HL-60 (cell line): Measurements from ENCODE around the gene HHAT.

Experiments used
- POLR2AphosphoS5 ChIP-seq: IDR thresholded peaks from 2 replicates; pipeline ENCODE4 v1.6.1; 2012; ENCODE audit warnings: low read depth
- TF ChIP-seq, protein P1 (sequence below): IDR thresholded peaks from one replicate; pipeline ENCODE4 v1.5.1; 2011; ENCODE audit warnings: low read length, control low read depth, inconsistent platforms; ENCODE audit not compliant: insufficient read depth

DNA sequence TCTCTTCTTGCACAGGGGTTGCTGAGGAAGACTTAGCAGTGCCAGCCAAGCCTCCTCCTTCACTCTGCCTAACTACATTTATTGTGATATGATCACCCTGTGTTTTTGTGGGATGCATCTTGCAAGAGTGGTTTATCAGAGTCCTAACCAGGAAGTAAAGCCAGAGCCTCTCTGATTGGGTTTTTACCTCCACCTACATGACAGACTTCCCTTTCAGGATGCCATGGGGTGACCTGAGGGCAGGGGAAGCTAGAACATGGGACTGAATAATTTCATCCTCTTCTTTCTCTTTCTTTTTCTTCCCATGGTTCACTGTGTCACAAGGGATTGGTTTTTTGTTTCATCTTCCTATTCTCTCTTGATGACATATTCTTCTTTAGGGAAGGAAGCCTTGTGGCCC lies 146.6 kb downstream of the HHAT start:
- TF ChIP-seq POLR2AphosphoS5, result no peak
- TF ChIP-seq, protein P1, sequence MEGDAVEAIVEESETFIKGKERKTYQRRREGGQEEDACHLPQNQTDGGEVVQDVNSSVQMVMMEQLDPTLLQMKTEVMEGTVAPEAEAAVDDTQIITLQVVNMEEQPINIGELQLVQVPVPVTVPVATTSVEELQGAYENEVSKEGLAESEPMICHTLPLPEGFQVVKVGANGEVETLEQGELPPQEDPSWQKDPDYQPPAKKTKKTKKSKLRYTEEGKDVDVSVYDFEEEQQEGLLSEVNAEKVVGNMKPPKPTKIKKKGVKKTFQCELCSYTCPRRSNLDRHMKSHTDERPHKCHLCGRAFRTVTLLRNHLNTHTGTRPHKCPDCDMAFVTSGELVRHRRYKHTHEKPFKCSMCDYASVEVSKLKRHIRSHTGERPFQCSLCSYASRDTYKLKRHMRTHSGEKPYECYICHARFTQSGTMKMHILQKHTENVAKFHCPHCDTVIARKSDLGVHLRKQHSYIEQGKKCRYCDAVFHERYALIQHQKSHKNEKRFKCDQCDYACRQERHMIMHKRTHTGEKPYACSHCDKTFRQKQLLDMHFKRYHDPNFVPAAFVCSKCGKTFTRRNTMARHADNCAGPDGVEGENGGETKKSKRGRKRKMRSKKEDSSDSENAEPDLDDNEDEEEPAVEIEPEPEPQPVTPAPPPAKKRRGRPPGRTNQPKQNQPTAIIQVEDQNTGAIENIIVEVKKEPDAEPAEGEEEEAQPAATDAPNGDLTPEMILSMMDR, result no peak
